Esophagus (tissue), 2 donors: ENCODE measurements around the gene LACRT. TPM values are rescaled to one million over a fixed set of nuclear protein-coding genes. Genes with fewer than 3 reads are reported as not detected.

ENCODE experiments used
- H3K27ac ChIP-seq, 2 donors: one replicate each; pipeline ENCODE4 v1.5.1; 2013; ENCODE audit warnings: low read depth in 2 of 2, mild to moderate bottlenecking in 2 of 2, inconsistent platforms in 1 of 2, low read length in 1 of 2, moderate library complexity in 1 of 2
- H3K27me3 ChIP-seq, 2 donors: one replicate each; pipeline ENCODE4 v1.6.1; 2013; ENCODE audit warnings: low read length in 2 of 2, control low read depth in 1 of 2, mild to moderate bottlenecking in 1 of 2; ENCODE audit not compliant: insufficient read depth in 2 of 2, control insufficient read depth in 1 of 2
- H3K36me3 ChIP-seq, 2 donors: one replicate each; pipeline ENCODE4 v1.6.1; 2013; ENCODE audit warnings: low read length in 1 of 2; ENCODE audit not compliant: control insufficient read depth in 2 of 2, insufficient read depth in 2 of 2
- H3K4me1 ChIP-seq, 2 donors: one replicate each; pipeline ENCODE4 v1.6.1; 2013; ENCODE audit warnings: low read length in 1 of 2; ENCODE audit not compliant: control insufficient read depth in 2 of 2, insufficient read depth in 2 of 2
- H3K4me3 ChIP-seq, 2 donors: one replicate each; pipeline ENCODE4 v1.5.1; 2013; ENCODE audit warnings: low read length in 2 of 2, mild to moderate bottlenecking in 2 of 2, low read depth in 1 of 2, moderate library complexity in 1 of 2
- H3K9me3 ChIP-seq, 2 donors: one replicate each; pipeline ENCODE4 v1.6.1; 2013; ENCODE audit warnings: mild to moderate bottlenecking in 2 of 2, low read depth in 1 of 2, low read length in 1 of 2, moderate library complexity in 1 of 2; ENCODE audit not compliant: control insufficient read depth in 2 of 2, insufficient read depth in 1 of 2
- WGBS, 2 donors: extraction: QIAGEN DNeasy Blood & Tissue Kit; methylation state at CpG; one replicate each; pipeline ENCODE4 v1.1.7; 2013; 5-methylcytosine and 5-hydroxymethylcytosine counted together
- polyA plus RNA-seq, 2 donors: library from polyadenylated mRNA; stranded (reverse); fragments of 200-250 nt; gene quantifications; one replicate each; pipeline ENCODE4 v1.2.3, GENCODE V29; 2013
- donor health status: healthy with polysubstance abuse.
- donor health status: Bipolar disorder and iron deficiency.

Gene LACRT
- polyA plus RNA-seq, 2 donors = not detected

DNA sequence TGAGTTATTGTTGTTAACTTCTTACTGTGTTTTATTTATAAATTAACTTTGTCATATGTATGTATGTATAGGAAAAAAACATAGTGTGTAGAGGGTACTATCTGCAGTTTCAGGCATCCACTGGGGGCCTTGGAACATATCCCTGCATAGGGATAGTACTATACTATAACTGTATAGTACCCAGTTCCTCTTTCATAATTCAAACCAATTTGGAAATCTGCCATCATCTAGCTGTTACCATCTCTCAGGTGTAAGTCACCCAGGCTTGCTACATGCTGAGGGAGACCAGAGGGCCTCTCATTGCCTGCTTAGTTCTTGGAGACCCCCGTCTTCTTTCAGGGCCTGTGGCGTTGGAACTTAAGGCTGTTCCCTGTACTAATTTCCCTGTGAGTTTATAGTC is 26.4 kb upstream of the LACRT start:
- WGBS, 2 donors = 70 to 82% methylated on average over 2 of the region's 2 CpGs
- H3K27ac ChIP-seq = no peak overlapping the region
- H3K9me3 ChIP-seq = peaks cover 0 to 6% of the 10 kb centered on the region in 2 donors

GRCh38 chr12:54660320-54660962 is 25.7 kb upstream of the LACRT start:
- WGBS, 2 donors = 84 to 86% methylated on average over 10 of the region's 10 CpGs
- peaks cover 0 to 6% of the 10 kb centered on the region in 2 donors for H3K9me3 ChIP-seq
- no peaks in the 10 kb centered on the region for H3K4me1 ChIP-seq
- H3K36me3 ChIP-seq = no peaks in the 10 kb centered on the region
- no peak overlapping the region for H3K4me3 ChIP-seq
- no peaks in the 10 kb centered on the region for H3K27me3 ChIP-seq
- H3K27ac ChIP-seq = no peak overlapping the region

More for the DNA sequence above, 26.4 kb upstream of the LACRT start:
- Histone ChIP-seq H3K4me3 (no peak overlapping the region), H3K36me3 (no peaks in the 10 kb centered on the region), H3K4me1 (no peaks in the 10 kb centered on the region), H3K27me3 (no peaks in the 10 kb centered on the region)

- H3K27me3 ChIP-seq = no peaks in the 10 kb centered on the region
- H3K4me3 ChIP-seq = no peak overlapping the region
- peaks cover 0 to 6% of the 10 kb centered on the region in 2 donors for H3K9me3 ChIP-seq
- H3K27ac ChIP-seq = no peak overlapping the region
- no peaks in the 10 kb centered on the region for H3K4me1 ChIP-seq
- WGBS, 2 donors = 55 to 62% methylated on average over 19 of the region's 19 CpGs
- no peaks in the 10 kb centered on the region for H3K36me3 ChIP-seq
These were observed 23.9 kb upstream of the LACRT start for GRCh38 chr12:54658306-54659264.

GRCh38 chr12:54657105-54657607 is 22.5 kb upstream of the LACRT start:
- Histone ChIP-seq H3K4me3 (no peak overlapping the region), H3K27ac (no peak overlapping the region), H3K9me3 (peaks cover 0 to 6% of the 10 kb centered on the region in 2 donors), H3K27me3 (no peaks in the 10 kb centered on the region), H3K4me1 (no peaks in the 10 kb centered on the region), H3K36me3 (no peaks in the 10 kb centered on the region)
- 85 to 87% methylated on average over 6 of the region's 6 CpGs for WGBS, 2 donors

- Histone ChIP-seq H3K27ac (no peak overlapping the region), H3K27me3 (no peaks in the 10 kb centered on the region), H3K4me1 (no peaks in the 10 kb centered on the region), H3K4me3 (no peak overlapping the region), H3K36me3 (no peaks in the 10 kb centered on the region), H3K9me3 (peaks cover 0 to 6% of the 10 kb centered on the region in 2 donors)
- 12 to 19% methylated on average over 2 of the region's 2 CpGs for WGBS, 2 donors
These were observed 20.2 kb upstream of the LACRT start for GRCh38 chr12:54654926-54655325.

GRCh38 chr12:54653025-54653424 is 18.3 kb upstream of the LACRT start:
- Histone ChIP-seq H3K36me3 (no peaks in the 10 kb centered on the region), H3K27me3 (no peaks in the 10 kb centered on the region), H3K9me3 (peaks cover 0 to under 1% of the 10 kb centered on the region in 2 donors), H3K4me3 (no peak overlapping the region), H3K4me1 (no peaks in the 10 kb centered on the region), H3K27ac (no peak overlapping the region)
- whole genome bisulfite sequencing, 2 donors = 70 to 82% methylated on average over 9 of the region's 9 CpGs

DNA sequence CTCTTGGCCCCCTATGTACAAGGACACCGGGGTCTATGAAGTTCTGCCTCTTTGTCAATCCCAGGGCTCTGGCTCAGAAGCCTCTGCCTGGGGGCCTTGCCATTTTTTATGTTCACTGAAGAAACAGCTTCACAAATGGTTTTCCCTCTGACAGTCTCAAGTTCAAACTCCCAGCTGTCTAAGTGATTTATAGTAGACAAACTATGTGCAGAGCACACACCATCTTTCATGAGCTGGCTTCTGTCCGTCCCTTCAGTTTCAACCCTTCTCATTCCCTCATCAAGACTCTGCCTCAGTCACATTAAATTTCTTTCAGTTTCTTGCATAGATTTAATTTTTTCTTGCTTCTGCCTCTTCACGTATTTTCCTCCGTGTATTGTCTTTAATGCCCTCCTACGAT is 16.2 kb upstream of the LACRT start:
- Histone ChIP-seq H3K9me3 (no peaks in the 10 kb centered on the region), H3K4me3 (no peak overlapping the region), H3K36me3 (no peaks in the 10 kb centered on the region), H3K27me3 (no peaks in the 10 kb centered on the region), H3K4me1 (no peaks in the 10 kb centered on the region), H3K27ac (no peak overlapping the region)
- WGBS, 2 donors = 78 to 79% methylated on average over 5 of the region's 5 CpGs

DNA sequence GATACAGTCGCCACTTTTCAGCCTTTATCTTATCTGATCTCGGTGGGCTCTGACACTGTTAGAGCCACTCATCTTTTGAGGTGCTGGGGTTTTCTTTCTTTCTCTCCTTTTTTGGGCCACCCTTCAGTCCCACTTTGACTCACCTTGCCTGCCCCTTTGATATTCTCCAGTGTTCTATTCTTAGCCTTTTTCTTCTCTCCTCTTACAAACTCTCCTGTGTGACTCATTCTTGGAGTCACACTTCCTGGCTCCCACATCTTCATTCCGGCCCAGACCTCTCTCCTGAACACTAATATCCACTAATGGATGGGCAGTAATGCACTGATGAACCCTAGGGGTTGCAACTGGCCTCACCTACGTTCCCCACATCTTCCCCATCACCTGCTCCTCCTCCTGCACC is 15.7 kb upstream of the LACRT start:
- Histone ChIP-seq H3K4me3 (no peak overlapping the region), H3K9me3 (no peaks in the 10 kb centered on the region), H3K36me3 (no peaks in the 10 kb centered on the region), H3K27ac (no peak overlapping the region), H3K4me1 (no peaks in the 10 kb centered on the region), H3K27me3 (no peaks in the 10 kb centered on the region)
- 43 to 50% methylated on average over 4 of the region's 4 CpGs for WGBS, 2 donors

DNA sequence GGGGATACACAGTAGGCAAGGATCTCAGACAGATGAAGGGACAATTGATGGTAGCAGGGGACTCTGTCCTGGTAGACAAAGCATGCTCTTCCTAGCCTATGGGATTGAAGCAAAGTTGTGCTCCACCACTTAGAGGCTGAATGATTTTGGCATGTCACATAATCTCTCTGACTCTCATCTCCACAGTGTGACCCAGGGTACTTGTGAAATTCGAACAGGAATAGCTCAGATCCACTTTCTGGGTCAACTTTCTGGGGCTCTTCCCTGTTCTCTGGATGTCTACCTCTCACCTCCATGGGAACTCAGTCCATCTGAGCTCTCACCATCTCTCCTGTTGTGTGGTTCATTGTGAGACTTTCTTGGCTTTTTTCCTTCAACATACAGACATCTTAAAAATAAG is 15.1 kb upstream of the LACRT start:
- Histone ChIP-seq H3K27me3 (no peaks in the 10 kb centered on the region), H3K36me3 (no peaks in the 10 kb centered on the region), H3K27ac (no peak overlapping the region), H3K9me3 (no peaks in the 10 kb centered on the region), H3K4me1 (no peaks in the 10 kb centered on the region), H3K4me3 (no peak overlapping the region)
- WGBS, 2 donors = 53 to 58% methylated on average over 1 of the region's 1 CpG
